Peyer's patch (tissue), 4 donors: ENCODE data around the gene TTBK2.

ENCODE experiments used
- CTCF ChIP-seq, 6 experiments: fragments of 450-650 bp in 4 of 6; fragments of 200-600 bp in 2 of 6; sonication (generic) in 1 of 6; IDR thresholded peaks; one replicate each; pipeline ENCODE4 v1.5.1; 2017 to 2019; ENCODE audit warnings: antibody characterized with exemption in 6 of 6, mild to moderate bottlenecking in 3 of 6, moderate library complexity in 1 of 6
- POLR2A ChIP-seq, 2 donors: fragments of 450-650 bp; IDR thresholded peaks; one replicate each; pipeline ENCODE4 v1.5.1; 2017; ENCODE audit warnings: antibody characterized with exemption in 2 of 2, mild to moderate bottlenecking in 2 of 2, moderate library complexity in 2 of 2

- TF ChIP-seq CTCF (IDR thresholded peaks at IDR 0.05) (no peak), POLR2A (IDR thresholded peaks at IDR 0.05) (no peak)
Observed at GRCh38 chr15:42716626-42717025, 204.0 kb downstream of the TTBK2 start.
